ENCODE results near the gene PLEKHG4B.
"Not testable (repeated sequence)": the region's sequence is repeated elsewhere in the genome, so short reads cannot be mapped to it uniquely, and the experiment has no call there.

The PLEKHG4B gene

GRCh38 chr5:94113-94892 is 2.3 kb downstream of the PLEKHG4B start:
- DNase-seq (ENCODE audit: low read depth in 2 of 2) = no peak

GRCh38 chr5:95241-95980 is 3.4 kb downstream of the PLEKHG4B start:
- no peak for DNase-seq (ENCODE audit: low read depth in 2 of 2)

- no peak for DNase-seq (ENCODE audit: low read depth in 2 of 2)
Measured at GRCh38 chr5:96976-97660, 5.2 kb downstream of the PLEKHG4B start.

DNA sequence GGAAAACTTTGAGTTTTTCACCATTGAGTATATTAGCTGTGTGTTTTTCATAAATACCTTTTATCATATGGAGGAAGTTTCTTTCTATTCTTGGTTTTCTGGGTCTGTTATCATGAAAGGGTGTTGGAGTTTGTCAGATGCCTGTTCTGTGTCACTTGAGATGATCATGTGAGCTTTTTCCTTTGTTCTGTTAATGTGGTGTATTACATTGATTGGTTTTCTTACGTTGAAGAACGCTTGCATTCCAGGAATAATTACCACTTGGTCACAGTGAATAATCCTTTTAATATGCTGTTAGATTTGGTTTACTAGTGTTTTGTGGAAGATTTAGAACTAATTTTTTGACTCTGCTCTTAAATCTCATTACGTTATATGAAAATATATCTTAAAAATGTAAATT is 7.8 kb downstream of the PLEKHG4B start:
- no peak for DNase-seq (ENCODE audit: low read depth in 2 of 2)

DNA sequence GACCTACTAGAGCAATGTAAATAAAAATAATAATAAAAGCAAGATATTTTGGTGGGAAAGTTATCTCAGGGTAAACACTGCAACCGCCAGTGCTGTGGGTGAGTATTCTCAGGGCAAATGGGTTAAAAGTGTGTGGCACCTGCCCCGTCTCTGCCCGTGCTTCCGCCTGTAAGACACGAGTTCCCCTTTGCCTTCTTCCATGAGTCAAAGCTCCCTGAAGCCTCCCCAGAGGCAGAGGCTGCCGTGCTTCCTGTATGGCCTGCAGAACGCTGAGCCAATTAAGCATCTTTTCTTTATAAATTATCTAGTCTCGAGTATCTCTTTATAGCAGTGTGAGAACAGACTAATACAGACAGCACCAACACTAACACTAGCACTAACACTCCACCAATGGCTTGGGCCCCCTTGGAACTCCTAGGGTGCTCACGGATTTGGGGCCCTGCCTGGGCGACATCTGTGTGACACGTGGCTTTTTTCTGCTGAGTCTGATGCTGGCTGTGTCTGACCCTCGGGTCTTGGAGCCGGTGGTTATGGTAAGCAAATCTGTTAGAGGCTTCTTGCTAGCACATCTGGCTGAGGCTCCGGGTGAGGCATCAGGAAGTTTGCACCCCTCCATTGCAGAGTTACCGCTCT is 10.6 kb downstream of the PLEKHG4B start:
- DNase-seq (ENCODE audit: low read depth in 2 of 2) = no peak

- not testable (repeated sequence) for DNase-seq (ENCODE audit: low read depth in 2 of 2)
Measured at GRCh38 chr5:104106-104505, 12.1 kb downstream of the PLEKHG4B start.

DNA sequence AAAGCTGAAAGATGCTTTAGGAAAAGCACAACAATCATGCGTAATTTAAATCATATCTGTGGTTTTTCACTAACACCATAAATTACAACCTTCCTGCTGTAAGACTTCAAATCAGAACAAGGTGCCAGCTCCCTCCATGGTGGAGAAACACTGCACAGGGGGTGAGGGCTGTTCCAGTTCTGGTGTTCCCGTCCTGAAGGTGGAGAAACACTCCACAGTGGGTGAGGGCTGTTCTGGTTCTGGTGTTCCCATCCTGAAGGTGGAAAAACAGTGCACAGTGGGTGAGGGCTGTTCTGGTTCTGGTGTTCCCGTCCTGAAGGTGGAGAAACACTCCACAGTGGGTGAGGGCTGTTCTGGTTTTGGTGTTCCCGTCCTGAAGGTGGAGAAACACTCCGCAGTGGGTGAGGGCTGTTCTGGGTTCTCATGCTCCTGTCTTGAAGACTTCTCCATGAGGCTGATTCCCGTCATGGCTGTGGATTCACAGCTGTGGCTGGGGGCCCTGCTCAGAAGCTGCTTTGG is 12.9 kb downstream of the PLEKHG4B start:
- DNase-seq (ENCODE audit: low read depth in 2 of 2) = no peak

DNA sequence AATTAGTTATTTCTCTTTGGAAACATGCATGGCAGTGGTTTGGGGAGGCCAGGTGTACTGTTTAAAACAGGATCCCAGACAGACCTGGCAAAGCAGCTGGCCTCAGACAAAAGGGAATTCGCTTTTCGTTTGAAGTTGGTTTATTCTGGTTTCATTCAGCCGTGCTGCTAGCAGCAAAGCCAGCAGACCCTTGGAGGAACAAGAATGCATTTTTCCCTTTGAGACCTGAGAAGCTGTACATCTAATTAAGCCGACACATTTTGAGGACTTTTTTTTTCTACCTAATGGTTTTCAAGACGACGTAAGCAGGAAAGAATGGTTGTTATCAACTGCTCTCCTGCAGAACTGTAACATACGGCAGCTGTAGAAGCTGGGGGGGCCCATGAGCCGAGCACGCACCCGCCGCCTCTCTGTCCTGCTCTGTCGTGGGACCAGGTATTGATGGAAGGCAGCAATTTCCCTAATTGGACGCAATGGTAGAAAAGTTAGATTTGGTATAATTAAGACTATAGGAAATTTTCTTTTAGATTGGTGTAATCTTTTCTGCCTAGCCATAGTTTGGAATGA is 13.6 kb downstream of the PLEKHG4B start:
- DNase-seq (ENCODE audit: low read depth in 2 of 2) = no peak

GRCh38 chr5:106587-106986 is 14.6 kb downstream of the PLEKHG4B start:
- no peak for DNase-seq (ENCODE audit: low read depth in 2 of 2)

GRCh38 chr5:107526-107925 is 15.6 kb downstream of the PLEKHG4B start:
- DNase-seq (ENCODE audit: low read depth in 2 of 2) = no peak

DNA sequence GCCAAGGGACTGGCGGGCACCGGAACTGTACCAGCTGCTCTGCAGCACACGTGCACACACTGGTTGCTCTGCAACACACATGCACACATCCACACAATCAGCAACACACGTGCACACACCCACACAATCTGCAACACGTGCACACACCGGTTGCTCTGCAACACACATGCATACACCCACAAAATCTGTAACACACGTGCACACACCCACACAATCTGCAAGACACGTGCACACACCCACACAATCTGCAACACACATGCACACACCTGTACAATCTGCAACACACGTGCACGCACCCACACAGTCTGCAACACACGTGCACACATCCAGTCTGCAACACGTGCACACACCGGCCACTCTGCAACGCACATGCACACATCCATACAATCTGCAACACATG is 17.9 kb downstream of the PLEKHG4B start:
- no peak for DNase-seq (ENCODE audit: low read depth in 2 of 2)

GRCh38 chr5:110270-110888 is 18.4 kb downstream of the PLEKHG4B start:
- DNase-seq (ENCODE audit: low read depth in 2 of 2) = no peak

DNA sequence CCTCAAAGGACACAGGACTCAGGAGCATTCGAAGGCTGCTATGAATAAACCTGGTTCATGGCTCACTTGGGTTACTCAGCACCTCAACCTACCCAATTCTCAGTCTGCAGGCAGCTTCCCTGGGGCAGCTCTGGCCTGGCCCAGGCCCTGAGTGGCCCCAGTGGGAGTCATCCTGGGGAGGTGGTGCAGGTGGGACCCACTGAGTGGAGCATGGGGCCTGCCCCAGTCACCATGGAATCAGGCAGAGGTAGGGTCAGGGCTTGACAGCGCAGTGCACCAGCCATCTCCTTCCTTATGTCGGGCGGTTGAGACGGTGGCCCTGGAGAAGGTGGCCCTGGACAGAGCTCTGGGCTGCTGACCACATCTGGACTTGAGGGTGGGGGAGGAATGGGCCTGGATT is 19.2 kb downstream of the PLEKHG4B start:
- no peak for DNase-seq (ENCODE audit: low read depth in 2 of 2)

- no peak for DNase-seq (ENCODE audit: low read depth in 2 of 2)
Measured at GRCh38 chr5:119486-120097, 27.6 kb downstream of the PLEKHG4B start.

DNA sequence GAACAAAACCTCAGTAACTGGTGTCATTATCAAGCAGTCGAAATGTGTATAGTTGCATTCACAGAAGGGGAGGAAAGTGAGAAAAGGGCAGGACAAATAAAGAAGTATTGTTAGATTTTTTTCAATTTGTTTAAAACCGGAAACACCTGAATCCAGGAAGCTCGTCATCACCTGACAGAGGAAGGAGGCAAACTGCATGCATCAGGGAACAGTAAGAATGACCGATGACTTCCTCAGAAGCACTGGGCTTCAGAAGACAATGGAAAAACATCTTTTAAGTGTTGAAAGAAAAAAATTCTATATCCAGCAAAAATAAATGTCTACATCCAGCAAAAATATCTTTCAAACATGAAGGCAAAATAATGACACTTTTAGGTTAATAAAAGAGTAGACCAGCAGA is 29.5 kb downstream of the PLEKHG4B start:
- DNase-seq (ENCODE audit: low read depth in 2 of 2) = no peak

DNA sequence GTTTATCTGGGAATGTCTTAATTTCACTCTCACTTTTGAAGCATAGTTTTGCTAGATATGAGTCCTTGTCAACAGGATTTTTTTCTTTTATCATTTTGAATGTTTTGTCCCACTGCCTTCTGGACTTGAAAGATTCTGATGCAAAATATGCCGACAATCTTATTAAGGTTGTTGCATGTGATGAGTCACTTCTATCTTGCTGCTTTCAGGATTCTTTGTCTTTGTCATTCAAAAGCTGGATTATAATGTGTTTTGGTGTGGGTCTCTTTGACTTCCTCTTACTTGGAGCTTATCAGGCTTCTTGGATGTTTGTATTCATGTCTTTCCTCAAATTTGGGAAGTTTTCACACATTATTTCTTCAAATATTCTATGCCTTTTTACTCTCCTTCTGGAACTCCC is 33.8 kb downstream of the PLEKHG4B start:
- no peak for DNase-seq (ENCODE audit: low read depth in 2 of 2)

- DNase-seq (ENCODE audit: low read depth in 2 of 2) = no peak
Measured at GRCh38 chr5:126806-127205, 34.8 kb downstream of the PLEKHG4B start.

- no peak for DNase-seq (ENCODE audit: low read depth in 2 of 2)
Measured at GRCh38 chr5:127886-128285, 35.9 kb downstream of the PLEKHG4B start.

- no peak for DNase-seq (ENCODE audit: low read depth in 2 of 2)
Measured at GRCh38 chr5:128446-128845, 36.5 kb downstream of the PLEKHG4B start.

DNA sequence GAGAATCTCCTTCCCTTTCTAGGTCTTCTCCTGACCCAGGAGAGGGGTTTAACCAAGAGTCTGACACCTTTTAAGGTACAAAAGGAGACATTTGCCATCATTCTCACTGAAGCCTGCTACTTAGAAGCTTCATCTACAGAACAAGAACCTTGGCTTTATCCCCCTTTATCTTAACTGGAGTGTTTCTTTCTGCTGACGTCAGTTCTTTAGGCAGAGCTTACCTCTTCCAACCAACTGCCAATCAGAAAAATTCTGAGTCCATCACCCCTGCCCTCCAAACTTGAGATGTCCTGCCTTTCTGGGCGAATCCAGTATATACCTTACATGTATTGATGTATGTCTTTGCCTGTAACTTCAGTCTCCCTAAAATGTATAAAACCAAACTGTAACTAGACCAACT is 37.2 kb downstream of the PLEKHG4B start:
- no peak for DNase-seq (ENCODE audit: low read depth in 2 of 2)

GRCh38 chr5:129820-130219 is 37.9 kb downstream of the PLEKHG4B start:
- DNase-seq (ENCODE audit: low read depth in 2 of 2) = no peak

Measured in stimulated activated CD8-positive, alpha-beta memory T cell treated with anti-CD3 and anti-CD28 coated beads, Interleukin-15, amount 100 ng/mL, for 48 hours (primary cell).